ENCODE measurements around the gene JAKMIP2. TPM values are rescaled to one million over a fixed set of nuclear protein-coding genes. Genes with fewer than 3 reads are reported as not detected.
A peak's percentile ranks its signal among the peaks of the same experiment; 100 is the strongest.

The JAKMIP2 gene
- total RNA-seq, 1 experiment from 2014 or later = 6.4 TPM

DNA sequence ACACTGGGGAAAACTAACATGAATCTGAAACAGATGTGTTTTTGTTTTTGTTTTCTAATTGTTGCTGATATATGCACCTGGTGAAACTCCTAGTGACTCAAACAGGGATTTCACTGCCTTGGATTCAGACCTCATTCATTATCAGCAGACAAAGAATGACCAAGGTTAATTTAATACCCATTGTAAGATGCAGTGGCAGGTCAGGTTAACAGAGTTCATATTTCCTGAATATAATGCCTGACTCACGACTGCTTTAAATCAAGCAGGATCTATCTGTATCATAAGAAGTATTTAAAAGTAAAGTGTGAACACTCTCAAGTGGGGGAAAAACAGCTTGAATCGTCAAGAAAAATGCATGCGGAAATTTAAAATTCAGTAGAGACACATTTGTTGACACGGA is 5.5 kb downstream of the JAKMIP2 start:
- Histone ChIP-seq H3T11ph (ENCODE audit: low read length) (no peak overlapping the region), H3K23ac (ENCODE audit: insufficient read length, low read depth, low read length) (no peak overlapping the region), H3K9ac (ENCODE audit: extremely low read depth, insufficient read length, low read length) (no peak overlapping the region), H3K4me2 (ENCODE audit: insufficient read depth, insufficient read length, low read length) (no peak overlapping the region), H2BK5ac (ENCODE audit: insufficient read length, low read length) (no peak overlapping the region), H4K20me1 (ENCODE audit: control insufficient read depth, insufficient read depth, insufficient read length) (peaks cover 1% of the 10 kb centered on the region), H2AFZ (ENCODE audit: low read length) (no peak overlapping the region), H2BK20ac (ENCODE audit: low read depth, low read length, poor library complexity, severe bottlenecking) (no peak overlapping the region), H3K56ac (ENCODE audit: insufficient read length, low read depth, low read length) (no peak overlapping the region), H3K4me1 (ENCODE audit: insufficient read depth, low read length) (no peaks in the 10 kb centered on the region), H3K14ac (ENCODE audit: insufficient read depth, low read length) (no peak overlapping the region), H2AK5ac (ENCODE audit: insufficient read length, low read length) (no peak overlapping the region), H4K5ac (ENCODE audit: insufficient read length, low read depth, low read length) (no peak overlapping the region), H3K79me1 (ENCODE audit: insufficient read depth, low read depth, low read length, poor library complexity, severe bottlenecking) (peaks cover 2% of the 10 kb centered on the region), H3K18ac (ENCODE audit: insufficient read length, low read depth, low read length) (no peak overlapping the region), H4K8ac (replicated peaks; ENCODE audit: insufficient read length, low read depth, low read length) (no peak overlapping the region), H3K27me3 (ENCODE audit: insufficient read depth, low read length) (no peaks in the 10 kb centered on the region), H3K79me2 (ENCODE audit: insufficient read depth, low read length) (peaks cover 2% of the 10 kb centered on the region; the same call in 1 of the 2 replicates), H2BK15ac (ENCODE audit: low read depth, low read length) (no peak overlapping the region), H2BK12ac (ENCODE audit: insufficient read length, low read depth, low read length) (no peak overlapping the region), H3K4ac (ENCODE audit: low read depth, low read length) (no peak overlapping the region), H4K91ac (ENCODE audit: insufficient read length, low read depth, low read length) (no peak overlapping the region), H3K27ac (ENCODE audit: insufficient read length, low read depth, low read length) (no peak overlapping the region), H3K23me2 (ENCODE audit: insufficient read length, low read depth, low read length, poor library complexity, severe bottlenecking) (peaks cover 1% of the 10 kb centered on the region), H2BK120ac (ENCODE audit: low read depth, low read length, poor library complexity, severe bottlenecking) (no peak overlapping the region), H3K9me3 (ENCODE audit: control insufficient read depth, low read depth, low read length) (no peaks in the 10 kb centered on the region)
- Mint-ChIP-seq H3K36me3 (ENCODE audit: insufficient read depth in 1 of 3, low read depth in 3 of 3) (peaks cover 6 to 19% (median 18%) of the 10 kb centered on the region in 3 experiments), H3K27me3 (ENCODE audit: low read depth) (no peaks in the 10 kb centered on the region), H3K4me3 (no peak overlapping the region), H3K27ac (0 out of 7 replicates have a peak overlapping the region, but pooled peaks of 1 of the 3 experiments have one; percentile 9), H3K4me1 (peaks cover 33 to 50% of the 10 kb centered on the region in 2 experiments), H3K9me3 (peaks cover 14 to 16% of the 10 kb centered on the region in 2 experiments)
- DNase-seq = no peak
- TF ChIP-seq, protein P1, sequence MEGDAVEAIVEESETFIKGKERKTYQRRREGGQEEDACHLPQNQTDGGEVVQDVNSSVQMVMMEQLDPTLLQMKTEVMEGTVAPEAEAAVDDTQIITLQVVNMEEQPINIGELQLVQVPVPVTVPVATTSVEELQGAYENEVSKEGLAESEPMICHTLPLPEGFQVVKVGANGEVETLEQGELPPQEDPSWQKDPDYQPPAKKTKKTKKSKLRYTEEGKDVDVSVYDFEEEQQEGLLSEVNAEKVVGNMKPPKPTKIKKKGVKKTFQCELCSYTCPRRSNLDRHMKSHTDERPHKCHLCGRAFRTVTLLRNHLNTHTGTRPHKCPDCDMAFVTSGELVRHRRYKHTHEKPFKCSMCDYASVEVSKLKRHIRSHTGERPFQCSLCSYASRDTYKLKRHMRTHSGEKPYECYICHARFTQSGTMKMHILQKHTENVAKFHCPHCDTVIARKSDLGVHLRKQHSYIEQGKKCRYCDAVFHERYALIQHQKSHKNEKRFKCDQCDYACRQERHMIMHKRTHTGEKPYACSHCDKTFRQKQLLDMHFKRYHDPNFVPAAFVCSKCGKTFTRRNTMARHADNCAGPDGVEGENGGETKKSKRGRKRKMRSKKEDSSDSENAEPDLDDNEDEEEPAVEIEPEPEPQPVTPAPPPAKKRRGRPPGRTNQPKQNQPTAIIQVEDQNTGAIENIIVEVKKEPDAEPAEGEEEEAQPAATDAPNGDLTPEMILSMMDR (conservative IDR thresholded peaks at IDR 0.05) = no peak
- no CpG with 5 or more reads among the region's 4 CpGs for WGBS (ENCODE audit: extremely low coverage, insufficient read length, low lambda C conversion rate)
